WTC11 (cell line): ENCODE data around the gene LGALS3. TPM values are rescaled to one million over a fixed set of nuclear protein-coding genes. Genes with fewer than 3 reads are reported as not detected.

Experiments
- ATAC-seq: fragments of 200-7000 bp; cut with Tn5 transposase; 2 replicates; pipeline ENCODE4 v1.10.0; 2021; ENCODE audit warnings: mild to moderate bottlenecking, moderate library complexity
- CTCF ChIA-PET: fragments of 300-600 bp; sonication (Branson Sonifier 250); formaldehyde crosslinking; loops from one replicate; lab custom pipeline; 2021; ENCODE audit warnings: antibody characterized with exemption; lab: Charles Lee
- POLR2A ChIA-PET: fragments of 350-600 bp; sonication (Branson Sonifier 250); formaldehyde crosslinking; loops from one replicate; lab custom pipeline; 2021; ENCODE audit warnings: antibody characterized with exemption; lab: Charles Lee
- DNase-seq: peaks from one replicate; pipeline ENCODE4 v3.0.0; 2021; ENCODE audit warnings: low spot score
- H3K27ac Mint-ChIP-seq: 2 replicates; pipeline ENCODE4 v1.8.0; 2021; ENCODE audit warnings: mixed read lengths
- H3K27me3 Mint-ChIP-seq: 2 replicates; pipeline ENCODE4 v1.8.0; 2021; ENCODE audit warnings: low read depth, mild to moderate bottlenecking, moderate library complexity, mixed read lengths
- H3K36me3 Mint-ChIP-seq: 2 replicates; pipeline ENCODE4 v1.8.0; 2021; ENCODE audit warnings: mixed read lengths
- H3K4me1 Mint-ChIP-seq: 2 replicates; pipeline ENCODE4 v1.8.0; 2022; ENCODE audit warnings: mixed read lengths
- H3K4me3 Mint-ChIP-seq: 2 replicates; pipeline ENCODE4 v1.8.0; 2021; ENCODE audit warnings: mild to moderate bottlenecking, moderate library complexity, mixed read lengths
- H3K9me3 Mint-ChIP-seq: 2 replicates; pipeline ENCODE4 v1.8.0; 2021; ENCODE audit warnings: mixed read lengths
- ATF1 ChIP-seq: sonication (generic); formaldehyde crosslinking; IDR thresholded peaks from 2 replicates; pipeline ENCODE4 v1.8.1; 2023; ENCODE audit warnings: mild to moderate bottlenecking, moderate library complexity, missing genetic modification reagents
- CBFB ChIP-seq: sonication (generic); formaldehyde crosslinking; IDR thresholded peaks from 2 replicates; pipeline ENCODE4 v1.8.1; 2022; ENCODE audit warnings: mild to moderate bottlenecking, low read depth, missing genetic modification reagents
- CDX4 ChIP-seq: fragments of 250-450 bp; sonication (Bioruptor Pico); IDR thresholded peaks from 2 replicates; pipeline ENCODE4 v1.9.0; 2021; ENCODE audit warnings: moderate library complexity, mild to moderate bottlenecking, inconsistent platforms, borderline replicate concordance
- CREM ChIP-seq: sonication (generic); formaldehyde crosslinking; IDR thresholded peaks from 2 replicates; pipeline ENCODE4 v1.8.1; 2022; ENCODE audit warnings: mild to moderate bottlenecking, missing genetic modification reagents, moderate library complexity
- E2F5 ChIP-seq: sonication (generic); formaldehyde crosslinking; IDR thresholded peaks from 2 replicates; pipeline ENCODE4 v1.8.1; 2022; ENCODE audit warnings: mild to moderate bottlenecking, moderate library complexity, missing genetic modification reagents
- ERG ChIP-seq: fragments of 250-450 bp; sonication (Bioruptor Pico); IDR thresholded peaks from 2 replicates; pipeline ENCODE4 v1.8.0; 2021; ENCODE audit warnings: mild to moderate bottlenecking
- ETV6 ChIP-seq: sonication (generic); formaldehyde crosslinking; IDR thresholded peaks from 2 replicates; pipeline ENCODE4 v1.8.1; 2022; ENCODE audit warnings: mild to moderate bottlenecking, missing genetic modification reagents
- FOXJ3 ChIP-seq: sonication (generic); formaldehyde crosslinking; IDR thresholded peaks from 2 replicates; pipeline ENCODE4 v1.9.0; 2021; ENCODE audit warnings: missing genetic modification reagents, mild to moderate bottlenecking, borderline replicate concordance
- GABPB1 ChIP-seq: sonication (generic); formaldehyde crosslinking; IDR thresholded peaks from 2 replicates; pipeline ENCODE4 v1.8.1; 2023; ENCODE audit warnings: mild to moderate bottlenecking, missing genetic modification reagents
- GRHL2 ChIP-seq: fragments of 250-450 bp; sonication (Bioruptor Pico); IDR thresholded peaks from 2 replicates; pipeline ENCODE4 v1.8.0; 2022; ENCODE audit warnings: mild to moderate bottlenecking, moderate library complexity; ENCODE audit not compliant: insufficient replicate concordance, severe bottlenecking
- GTF2I ChIP-seq: fragments of 250-450 bp; sonication (Bioruptor Pico); conservative IDR thresholded peaks from 2 replicates; pipeline ENCODE4 v1.4.0; 2021; ENCODE audit warnings: mild to moderate bottlenecking
- IRF2 ChIP-seq: sonication (generic); formaldehyde crosslinking; IDR thresholded peaks from 2 replicates; pipeline ENCODE4 v1.8.0; 2022; ENCODE audit warnings: low read depth, missing genetic modification reagents, borderline replicate concordance
- JAZF1 ChIP-seq: fragments of 250-450 bp; sonication (Bioruptor Pico); IDR thresholded peaks from 2 replicates; pipeline ENCODE4 v1.9.0; 2021; ENCODE audit warnings: moderate library complexity, mild to moderate bottlenecking, inconsistent platforms
- MLX ChIP-seq: sonication (generic); formaldehyde crosslinking; IDR thresholded peaks from 2 replicates; pipeline ENCODE4 v1.8.1; 2023; ENCODE audit warnings: mild to moderate bottlenecking, missing genetic modification reagents, moderate library complexity
- MXD4 ChIP-seq: fragments of 250-450 bp; sonication (Bioruptor Pico); IDR thresholded peaks from 2 replicates; pipeline ENCODE4 v1.8.0; 2021; ENCODE audit warnings: mild to moderate bottlenecking, moderate library complexity, borderline replicate concordance
- NFE2L1 ChIP-seq: sonication (generic); formaldehyde crosslinking; IDR thresholded peaks from 2 replicates; pipeline ENCODE4 v1.8.1; 2023; ENCODE audit warnings: missing genetic modification reagents
- NR2C2 ChIP-seq: sonication (generic); formaldehyde crosslinking; IDR thresholded peaks from 2 replicates; pipeline ENCODE4 v1.8.0; 2022; ENCODE audit warnings: mild to moderate bottlenecking, missing genetic modification reagents
- RELA ChIP-seq: sonication (generic); formaldehyde crosslinking; IDR thresholded peaks from 2 replicates; pipeline ENCODE4 v1.8.1; 2022; ENCODE audit warnings: missing genetic modification reagents, mild to moderate bottlenecking, borderline replicate concordance
- SMAD4 ChIP-seq: sonication (generic); formaldehyde crosslinking; IDR thresholded peaks from 2 replicates; pipeline ENCODE4 v1.8.0; 2022; ENCODE audit warnings: mild to moderate bottlenecking, missing genetic modification reagents
- SOX15 ChIP-seq: fragments of 250-450 bp; sonication (Bioruptor Pico); IDR thresholded peaks from 2 replicates; pipeline ENCODE4 v1.9.0; 2021; ENCODE audit warnings: mild to moderate bottlenecking
- SP1 ChIP-seq: sonication (generic); formaldehyde crosslinking; conservative IDR thresholded peaks from 2 replicates; pipeline ENCODE4 v1.8.1; 2022; ENCODE audit warnings: missing genetic modification reagents
- TEAD4 ChIP-seq: sonication (generic); formaldehyde crosslinking; IDR thresholded peaks from 2 replicates; pipeline ENCODE4 v1.8.0; 2022; ENCODE audit warnings: mild to moderate bottlenecking, missing genetic modification reagents
- USF1 ChIP-seq: sonication (generic); formaldehyde crosslinking; IDR thresholded peaks from 2 replicates; pipeline ENCODE4 v1.8.0; 2022; ENCODE audit warnings: mild to moderate bottlenecking, missing genetic modification reagents
- ZMAT4 ChIP-seq: fragments of 250-450 bp; sonication (Bioruptor Pico); IDR thresholded peaks from 2 replicates; pipeline ENCODE4 v1.9.0; 2021; ENCODE audit warnings: mild to moderate bottlenecking
- ZNF121 ChIP-seq: sonication (generic); formaldehyde crosslinking; IDR thresholded peaks from 2 replicates; pipeline ENCODE4 v1.8.0; 2023; ENCODE audit warnings: missing genetic modification reagents
- ZNF232 ChIP-seq: sonication (generic); formaldehyde crosslinking; IDR thresholded peaks from 2 replicates; pipeline ENCODE4 v1.8.0; 2022; ENCODE audit warnings: mild to moderate bottlenecking, missing genetic modification reagents
- ZNF281 ChIP-seq: sonication (generic); formaldehyde crosslinking; IDR thresholded peaks from 2 replicates; pipeline ENCODE4 v1.8.0; 2023; ENCODE audit warnings: mild to moderate bottlenecking, missing genetic modification reagents
- ZNF396 ChIP-seq: fragments of 250-450 bp; sonication (Bioruptor Pico); IDR thresholded peaks from 2 replicates; pipeline ENCODE4 v1.8.0; 2021; ENCODE audit warnings: mild to moderate bottlenecking, moderate library complexity, borderline replicate concordance
- total RNA-seq: library from RNA; stranded (reverse); gene quantifications from 3 replicates; pipeline ENCODE4 v1.2.3, GENCODE V29; 2021

Gene LGALS3
- total RNA-seq, 1 experiment from 2014 or later = 5.8 TPM

- no peaks in the 10 kb centered on the region for H3K9me3 Mint-ChIP-seq
- DNase-seq = no peak
- no peak overlapping the region for H3K27ac Mint-ChIP-seq
- H3K4me3 Mint-ChIP-seq = no peak overlapping the region
- H3K4me1 Mint-ChIP-seq = peaks cover 4% of the 10 kb centered on the region
- TF ChIP-seq ATF1 (no peak), JAZF1 (CRISPR knock-in tag) (no peak), GRHL2 (CRISPR knock-in tag) (no peak), ZNF281 (CRISPR knock-in tag) (no peak), ETV6 (CRISPR knock-in tag) (no peak), FOXJ3 (CRISPR knock-in tag) (no peak), SP1 (CRISPR knock-in tag) (no peak), MLX (no peak), CREM (CRISPR knock-in tag) (no peak), ZNF396 (CRISPR knock-in tag) (no peak)
- POLR2A ChIA-PET = no interaction called here
- peaks cover 58% of the 10 kb centered on the region for H3K27me3 Mint-ChIP-seq
- ATAC-seq = no peak
- no peaks in the 10 kb centered on the region for H3K36me3 Mint-ChIP-seq
- CTCF ChIA-PET = interaction anchor here (1.1 to 1.2 kb wide), 2 partner anchors 11 to 16 kb away, joined by 3 to 4 read pairs; no protein-coding TSS in a partner anchor
These were observed 2.1 kb upstream of the LGALS3 start for GRCh38 chr14:55126932-55127459.

GRCh38 chr14:55127460-55127951 lies 1.5 kb upstream of the LGALS3 start:
- CTCF ChIA-PET = interaction anchor here (1.1 to 1.2 kb wide), 2 partner anchors 11 to 16 kb away, joined by 3 to 4 read pairs; no protein-coding TSS in a partner anchor
- no peak for ATAC-seq

More at GRCh38 chr14:55127460-55127951, 1.5 kb upstream of the LGALS3 start:
- H3K27me3 Mint-ChIP-seq = peaks cover 58% of the 10 kb centered on the region
- POLR2A ChIA-PET = no interaction called here
- no peak overlapping the region for H3K27ac Mint-ChIP-seq
- no peaks in the 10 kb centered on the region for H3K9me3 Mint-ChIP-seq
- peaks cover 4% of the 10 kb centered on the region for H3K4me1 Mint-ChIP-seq
- DNase-seq = no peak
- TF ChIP-seq USF1 (CRISPR knock-in tag) (no peak), MLX (no peak), CBFB (CRISPR knock-in tag) (no peak), ZNF232 (CRISPR knock-in tag) (no peak), CDX4 (no peak), GTF2I (CRISPR knock-in tag) (no peak), E2F5 (CRISPR knock-in tag) (no peak), ERG (CRISPR knock-in tag) (no peak), RELA (CRISPR knock-in tag) (no peak), ZMAT4 (CRISPR knock-in tag) (no peak), ZNF121 (CRISPR knock-in tag) (no peak), MXD4 (CRISPR knock-in tag) (no peak), NR2C2 (CRISPR knock-in tag) (no peak), TEAD4 (CRISPR knock-in tag) (no peak), SMAD4 (CRISPR knock-in tag) (no peak), SOX15 (no peak), IRF2 (CRISPR knock-in tag) (no peak), NFE2L1 (CRISPR knock-in tag) (no peak), GABPB1 (CRISPR knock-in tag) (no peak)
- no peak overlapping the region for H3K4me3 Mint-ChIP-seq
- no peaks in the 10 kb centered on the region for H3K36me3 Mint-ChIP-seq
